ENCODE measurements around the gene TRIM63. TPM values are rescaled to one million over a fixed set of nuclear protein-coding genes. Genes with fewer than 3 reads are reported as not detected.
A peak's percentile ranks its signal among the peaks of the same experiment; 100 is the strongest.
"Not testable (repeated sequence)": the region's sequence is repeated elsewhere in the genome, so short reads cannot be mapped to it uniquely, and the experiment has no call there.

Gene TRIM63
- total RNA-seq, 5 donors from 2014 or later (not counting 1 experiment from before 2014, with no cell fraction given): not detected

DNA sequence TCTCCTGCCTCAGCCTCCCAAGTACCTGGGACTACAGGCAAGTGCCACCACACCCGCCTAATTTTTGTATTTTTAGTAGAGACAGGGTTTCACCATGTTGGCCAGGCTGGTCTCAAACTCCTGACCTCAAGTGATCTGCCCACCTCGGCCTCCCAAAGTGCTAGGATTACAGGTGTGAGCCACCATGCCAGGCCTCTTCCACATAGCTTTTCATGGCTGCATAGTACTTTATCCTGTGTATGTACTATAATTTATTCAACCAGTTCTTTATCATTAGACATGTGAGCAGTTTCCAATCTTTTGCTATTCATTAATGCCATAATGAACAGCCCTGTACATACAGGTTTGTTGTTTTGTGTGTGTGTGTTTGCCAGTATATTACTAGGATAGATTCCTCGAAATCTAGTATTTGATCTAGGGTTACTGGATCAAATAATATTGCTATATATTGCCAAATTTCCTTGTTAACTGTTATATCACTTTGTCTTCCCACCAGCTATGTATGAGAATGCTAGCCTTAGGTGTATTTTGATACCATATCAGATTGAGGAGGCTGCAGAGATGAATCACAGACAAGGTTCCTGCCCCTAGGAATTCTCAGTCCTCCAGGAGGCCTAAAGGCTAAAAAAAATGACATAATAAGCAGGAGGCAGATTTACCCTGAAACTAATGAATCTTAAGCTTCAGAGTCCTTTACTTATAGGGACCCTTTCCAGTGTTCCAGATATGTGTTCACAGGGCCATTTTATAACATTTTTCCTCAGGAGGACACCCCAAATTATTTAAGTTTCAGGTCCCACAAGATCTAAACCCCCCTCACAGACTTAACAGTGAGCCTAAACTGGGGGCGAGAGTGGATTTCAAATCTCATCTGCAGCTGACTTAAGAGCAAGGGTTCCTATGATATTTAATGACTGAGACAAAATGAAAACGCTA, 42.1 kb upstream of the TRIM63 start:
- Histone ChIP-seq H3K4me1 (ENCODE audit: control insufficient read depth in 1 of 2, extremely low read depth in 1 of 2, insufficient read depth in 2 of 2, low read length in 2 of 2) (peaks cover 7 to 16% of the 10 kb centered on the region in 2 experiments), H3K9me3 (no peaks in the 10 kb centered on the region), H3K36me3 (ENCODE audit: control insufficient read depth in 2 of 2, extremely low read depth in 1 of 2, insufficient read depth in 1 of 2, low read length in 1 of 2) (peaks cover 0 to 5% of the 10 kb centered on the region in 2 donors), H3K4me3 (ENCODE audit: control insufficient read depth in 1 of 2, extremely low read depth in 1 of 2, low read length in 1 of 2) (no peak overlapping the region), H3K27ac (ENCODE audit: low read length) (no peak overlapping the region), H3K27me3 (replicated peaks in 1 of 2; ENCODE audit: control insufficient read depth in 2 of 2, extremely low read depth in 1 of 2, insufficient read depth in 2 of 2, low read length in 1 of 2) (no peaks in the 10 kb centered on the region)
- DNase-seq: no peak
- POLR2A ChIA-PET: interaction anchor here in 1 of 2 donors (0.6 to 0.7 kb wide), 2 partner anchors 29 to 249 kb away, joined by 3 to 4 read pairs; no protein-coding TSS in a partner anchor
- ATAC-seq (replicated peaks in 1 of 4): no peak
- CTCF ChIA-PET: interaction anchor here (0.6 to 1.0 kb wide), 4 partner anchors 17 to 322 kb away, joined by 3 to 4 read pairs (median 4); partner anchors contain the start of genes DHDDS (in 1 of the 2) and ZNF593OS (in 1 of the 2)
- peaks cover 5% of the 10 kb centered on the region for H3K36me3 Mint-ChIP-seq
- WGBS (ENCODE audit: insufficient coverage): 100% methylated on average over 1 of the region's 5 CpGs
- H3K4me3 Mint-ChIP-seq: peak overlapping the region; percentile 85 to 95 (median 88)
- peaks cover 31 to 40% (median 36%) of the 10 kb centered on the region in 3 donors for H3K4me1 Mint-ChIP-seq
- H3K27ac Mint-ChIP-seq: peak overlapping the region in 1 of 2 donors; percentile 94
- H3K9me3 Mint-ChIP-seq: no peaks in the 10 kb centered on the region
- no peaks in the 10 kb centered on the region for H3K27me3 Mint-ChIP-seq

DNA sequence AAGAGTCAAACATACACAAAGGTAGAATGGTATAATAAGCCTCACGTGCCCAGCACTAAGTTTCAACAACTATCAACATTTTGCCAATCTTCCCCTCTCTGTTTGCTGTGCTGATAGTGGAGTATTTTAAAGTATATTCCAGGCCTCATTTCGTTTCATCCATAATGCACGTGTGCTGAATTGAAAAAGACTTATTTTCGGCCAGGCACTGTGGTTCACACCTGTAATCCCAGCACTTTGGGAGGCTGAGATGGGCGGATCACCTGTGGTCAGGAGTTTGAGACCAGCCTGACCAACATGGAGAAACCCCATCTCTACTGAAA, 37.8 kb upstream of the TRIM63 start:
- H3K27me3 Mint-ChIP-seq; H3K9me3 ChIP-seq; H3K9me3 Mint-ChIP-seq; H3K27me3 ChIP-seq (replicated peaks in 1 of 2; ENCODE audit: control insufficient read depth in 2 of 2, extremely low read depth in 1 of 2, insufficient read depth in 2 of 2, low read length in 1 of 2); H3K36me3 Mint-ChIP-seq; POLR2A ChIA-PET; H3K4me3 ChIP-seq (ENCODE audit: control insufficient read depth in 1 of 2, extremely low read depth in 1 of 2, low read length in 1 of 2); ATAC-seq (replicated peaks in 1 of 4); H3K27ac ChIP-seq (ENCODE audit: low read length); H3K36me3 ChIP-seq (ENCODE audit: control insufficient read depth in 2 of 2, extremely low read depth in 1 of 2, insufficient read depth in 1 of 2, low read length in 1 of 2); H3K27ac Mint-ChIP-seq; H3K4me1 ChIP-seq (ENCODE audit: control insufficient read depth in 1 of 2, extremely low read depth in 1 of 2, insufficient read depth in 2 of 2, low read length in 2 of 2); DNase-seq; H3K4me3 Mint-ChIP-seq: not testable (repeated sequence)
- CTCF ChIA-PET: interaction anchor here (0.6 to 5.4 kb wide), 5 partner anchors 9 to 312 kb away, joined by 3 to 59 read pairs (median 5); no protein-coding TSS in a partner anchor
- peaks cover 11 to 17% (median 12%) of the 10 kb centered on the region in 3 donors for H3K4me1 Mint-ChIP-seq
- no CpG with 5 or more reads among the region's 5 CpGs for whole genome bisulfite sequencing (ENCODE audit: insufficient coverage)

GRCh38 chr1:26102526-26102925, 35.1 kb upstream of the TRIM63 start:
- Mint-ChIP-seq H3K4me3 (no peak overlapping the region), H3K36me3 (no peaks in the 10 kb centered on the region), H3K9me3 (no peaks in the 10 kb centered on the region), H3K4me1 (peaks cover 5 to 10% (median 7%) of the 10 kb centered on the region in 3 donors), H3K27me3 (peaks cover 4 to 5% of the 10 kb centered on the region in 2 donors), H3K27ac (no peak overlapping the region)
- ChIA-PET POLR2A (no interaction called here), CTCF (interaction anchor here (0.5 to 5.4 kb wide), 4 partner anchors 24 to 131 kb away, joined by 3 to 59 read pairs (median 4); partner anchors contain the start of gene CEP85 (in 1 of the 2))
- DNase-seq (no peak), ATAC-seq (replicated peaks in 1 of 4) (no peak)
- peaks cover 3 to 10% of the 10 kb centered on the region in 2 experiments for H3K27me3 ChIP-seq (replicated peaks in 1 of 2; ENCODE audit: control insufficient read depth in 2 of 2, extremely low read depth in 1 of 2, insufficient read depth in 2 of 2, low read length in 1 of 2)
- H3K9me3 ChIP-seq: no peaks in the 10 kb centered on the region
- H3K4me1 ChIP-seq (ENCODE audit: control insufficient read depth in 1 of 2, extremely low read depth in 1 of 2, insufficient read depth in 2 of 2, low read length in 2 of 2): no peaks in the 10 kb centered on the region
- WGBS (ENCODE audit: insufficient coverage): 60% methylated on average over 1 of the region's 2 CpGs
- no peaks in the 10 kb centered on the region for H3K36me3 ChIP-seq (ENCODE audit: control insufficient read depth in 2 of 2, extremely low read depth in 1 of 2, insufficient read depth in 1 of 2, low read length in 1 of 2)
- no peak overlapping the region for H3K27ac ChIP-seq (ENCODE audit: low read length)
- no peak overlapping the region for H3K4me3 ChIP-seq (ENCODE audit: control insufficient read depth in 1 of 2, extremely low read depth in 1 of 2, low read length in 1 of 2)

- Histone ChIP-seq H3K4me3 (ENCODE audit: control insufficient read depth in 1 of 2, extremely low read depth in 1 of 2, low read length in 1 of 2) (no peak overlapping the region), H3K27ac (ENCODE audit: low read length) (no peak overlapping the region), H3K27me3 (replicated peaks in 1 of 2; ENCODE audit: control insufficient read depth in 2 of 2, extremely low read depth in 1 of 2, insufficient read depth in 2 of 2, low read length in 1 of 2) (peaks cover 3 to 10% of the 10 kb centered on the region in 2 experiments), H3K36me3 (ENCODE audit: control insufficient read depth in 2 of 2, extremely low read depth in 1 of 2, insufficient read depth in 1 of 2, low read length in 1 of 2) (no peaks in the 10 kb centered on the region), H3K9me3 (no peaks in the 10 kb centered on the region), H3K4me1 (ENCODE audit: control insufficient read depth in 1 of 2, extremely low read depth in 1 of 2, insufficient read depth in 2 of 2, low read length in 2 of 2) (no peaks in the 10 kb centered on the region)
- H3K4me3 Mint-ChIP-seq: no peak overlapping the region
- H3K27me3 Mint-ChIP-seq: peaks cover 4 to 5% of the 10 kb centered on the region in 2 donors
- no peak overlapping the region for H3K27ac Mint-ChIP-seq
- H3K9me3 Mint-ChIP-seq: no peaks in the 10 kb centered on the region
- POLR2A ChIA-PET: interaction anchor here in 1 of 2 donors (0.6 kb wide), 1 partner anchor 25 kb away, joined by 4 read pairs; no protein-coding TSS in a partner anchor
- no CpG with 5 or more reads among the region's 3 CpGs for WGBS (ENCODE audit: insufficient coverage)
- no peak for DNase-seq
- CTCF ChIA-PET: interaction anchor here (1.2 to 5.4 kb wide), 4 partner anchors 24 to 132 kb away, joined by 4 to 59 read pairs (median 7); partner anchors contain the start of gene CEP85 (in 1 of the 2)
- peaks cover 5 to 10% (median 7%) of the 10 kb centered on the region in 3 donors for H3K4me1 Mint-ChIP-seq
- H3K36me3 Mint-ChIP-seq: no peaks in the 10 kb centered on the region
- no peak for ATAC-seq (replicated peaks in 1 of 4)
Measured at GRCh38 chr1:26102119-26102518, 34.7 kb upstream of the TRIM63 start.

- not testable (repeated sequence) for H3K4me1 Mint-ChIP-seq; H3K4me3 ChIP-seq (ENCODE audit: control insufficient read depth in 1 of 2, extremely low read depth in 1 of 2, low read length in 1 of 2); H3K36me3 Mint-ChIP-seq; H3K27ac ChIP-seq (ENCODE audit: low read length); DNase-seq; H3K9me3 ChIP-seq; H3K9me3 Mint-ChIP-seq; H3K27me3 Mint-ChIP-seq; H3K36me3 ChIP-seq (ENCODE audit: control insufficient read depth in 2 of 2, extremely low read depth in 1 of 2, insufficient read depth in 1 of 2, low read length in 1 of 2); ATAC-seq (replicated peaks in 1 of 4); H3K4me3 Mint-ChIP-seq; H3K4me1 ChIP-seq (ENCODE audit: control insufficient read depth in 1 of 2, extremely low read depth in 1 of 2, insufficient read depth in 2 of 2, low read length in 2 of 2); H3K27ac Mint-ChIP-seq
- ChIA-PET CTCF (interaction anchor here in 1 of 2 donors (0.6 kb wide), 1 partner anchor 76 kb away, joined by 3 read pairs; no protein-coding TSS in a partner anchor), POLR2A (interaction anchor here in 1 of 2 donors (0.7 kb wide), 1 partner anchor 611 kb away, joined by 3 read pairs; no protein-coding TSS in a partner anchor)
- H3K27me3 ChIP-seq (replicated peaks in 1 of 2; ENCODE audit: control insufficient read depth in 2 of 2, extremely low read depth in 1 of 2, insufficient read depth in 2 of 2, low read length in 1 of 2): peaks cover 6 to 10% of the 10 kb centered on the region in 2 experiments
- WGBS (ENCODE audit: insufficient coverage): 91% methylated on average over 6 of the region's 10 CpGs
Measured at GRCh38 chr1:26100204-26100603, 32.8 kb upstream of the TRIM63 start.

- H3K4me1 Mint-ChIP-seq: peaks cover 0 to 5% (median under 1%) of the 10 kb centered on the region in 3 donors
- H3K36me3 Mint-ChIP-seq: no peaks in the 10 kb centered on the region
- Histone ChIP-seq H3K36me3 (ENCODE audit: control insufficient read depth in 2 of 2, extremely low read depth in 1 of 2, insufficient read depth in 1 of 2, low read length in 1 of 2) (no peaks in the 10 kb centered on the region), H3K4me1 (ENCODE audit: control insufficient read depth in 1 of 2, extremely low read depth in 1 of 2, insufficient read depth in 2 of 2, low read length in 2 of 2) (no peaks in the 10 kb centered on the region), H3K4me3 (ENCODE audit: control insufficient read depth in 1 of 2, extremely low read depth in 1 of 2, low read length in 1 of 2) (no peak overlapping the region), H3K27ac (ENCODE audit: low read length) (no peak overlapping the region), H3K9me3 (no peaks in the 10 kb centered on the region), H3K27me3 (replicated peaks in 1 of 2; ENCODE audit: control insufficient read depth in 2 of 2, extremely low read depth in 1 of 2, insufficient read depth in 2 of 2, low read length in 1 of 2) (peaks cover 10% of the 10 kb centered on the region in 2 experiments)
- H3K9me3 Mint-ChIP-seq: no peaks in the 10 kb centered on the region
- H3K27me3 Mint-ChIP-seq: peaks cover 4 to 5% of the 10 kb centered on the region in 2 donors
- no peak overlapping the region for H3K27ac Mint-ChIP-seq
- CTCF ChIA-PET: no interaction called here
- no CpG with 5 or more reads among the region's 3 CpGs for WGBS (ENCODE audit: insufficient coverage)
- no peak for DNase-seq
- POLR2A ChIA-PET: interaction anchor here in 1 of 2 donors (0.7 kb wide), 1 partner anchor 610 kb away, joined by 3 read pairs; no protein-coding TSS in a partner anchor
- H3K4me3 Mint-ChIP-seq: no peak overlapping the region
- no peak for ATAC-seq (replicated peaks in 1 of 4)
Measured at GRCh38 chr1:26099780-26100179, 32.4 kb upstream of the TRIM63 start.

Data from T-cell (primary cell).